Peyer's patch (tissue), 4 donors: ENCODE data around the gene FUT8. TPM values are rescaled to one million over a fixed set of nuclear protein-coding genes. Genes with fewer than 3 reads are reported as not detected.

ENCODE experiments used
- DNase-seq, 3 donors: peaks; one replicate each; pipeline ENCODE4 v3.0.0-alpha.2; 2017 to 2019
- H3K27ac ChIP-seq, 4 donors: fragments of 200-600 bp; sonication (generic); one replicate each; pipeline ENCODE4 v1.5.1; 2016 to 2019
- H3K27me3 ChIP-seq, 2 donors: fragments of 200-600 bp; sonication (generic); one replicate each; pipeline ENCODE4 v1.5.1; 2019
- H3K36me3 ChIP-seq, 3 donors: fragments of 200-600 bp; sonication (generic); one replicate each; pipeline ENCODE4 v1.5.1; 2016 to 2019
- H3K4me1 ChIP-seq, 4 donors: fragments of 200-600 bp; sonication (generic); one replicate each; pipeline ENCODE4 v1.5.1; 2016 to 2019
- H3K4me3 ChIP-seq, 4 donors: fragments of 200-600 bp; sonication (generic); 1 replicate in 3 of 4; 2 replicates in 1 of 4; pipeline ENCODE4 v1.5.1; 2016 to 2019; ENCODE audit warnings: mild to moderate bottlenecking in 1 of 4
- H3K9me3 ChIP-seq, 4 donors: fragments of 200-600 bp; sonication (generic); one replicate each; pipeline ENCODE4 v1.5.1; 2016 to 2019; ENCODE audit warnings: mild to moderate bottlenecking in 1 of 4
- CTCF ChIP-seq, 6 experiments: fragments of 450-650 bp in 4 of 6; fragments of 200-600 bp in 2 of 6; sonication (generic) in 1 of 6; IDR thresholded peaks; one replicate each; pipeline ENCODE4 v1.5.1; 2017 to 2019; ENCODE audit warnings: antibody characterized with exemption in 6 of 6, mild to moderate bottlenecking in 3 of 6, moderate library complexity in 1 of 6
- POLR2A ChIP-seq, 2 donors: fragments of 450-650 bp; IDR thresholded peaks; one replicate each; pipeline ENCODE4 v1.5.1; 2017; ENCODE audit warnings: antibody characterized with exemption in 2 of 2, mild to moderate bottlenecking in 2 of 2, moderate library complexity in 2 of 2
- total RNA-seq, 4 donors: library from RNA; depleted of rRNA; stranded (reverse); fragments of >200 nt; gene quantifications; one replicate each; pipeline ENCODE4 v1.1.0, GENCODE V29; 2016

The FUT8 gene
- total RNA-seq, 4 donors from 2014 or later = 46.4 to 126 (median 55.9) TPM

GRCh38 chr14:65485516-65485915 is 73.0 kb downstream of the FUT8 start:
- no peaks in the 10 kb centered on the region for H3K27me3 ChIP-seq
- no peak overlapping the region for H3K27ac ChIP-seq
- H3K4me1 ChIP-seq = no peaks in the 10 kb centered on the region
- no peaks in the 10 kb centered on the region for H3K9me3 ChIP-seq
- H3K36me3 ChIP-seq = no peaks in the 10 kb centered on the region
- no peak for TF ChIP-seq POLR2A (IDR thresholded peaks at IDR 0.05)
- no peak for TF ChIP-seq CTCF (IDR thresholded peaks at IDR 0.05)
- no peak for DNase-seq
- H3K4me3 ChIP-seq = no peak overlapping the region

- no peak for DNase-seq
- H3K4me3 ChIP-seq = no peak overlapping the region
- H3K27me3 ChIP-seq = no peaks in the 10 kb centered on the region
- H3K27ac ChIP-seq = no peak overlapping the region
- no peaks in the 10 kb centered on the region for H3K36me3 ChIP-seq
- H3K4me1 ChIP-seq = no peaks in the 10 kb centered on the region
- H3K9me3 ChIP-seq = no peaks in the 10 kb centered on the region
- no peak for TF ChIP-seq POLR2A (IDR thresholded peaks at IDR 0.05)
- no peak for TF ChIP-seq CTCF (IDR thresholded peaks at IDR 0.05)
Observed at GRCh38 chr14:65486863-65487262, 74.3 kb downstream of the FUT8 start.

GRCh38 chr14:65487783-65488494 is 75.4 kb downstream of the FUT8 start:
- H3K36me3 ChIP-seq = no peaks in the 10 kb centered on the region
- no peak overlapping the region for H3K4me3 ChIP-seq
- no peaks in the 10 kb centered on the region for H3K27me3 ChIP-seq
- TF ChIP-seq CTCF (IDR thresholded peaks at IDR 0.05) (no peak), POLR2A (IDR thresholded peaks at IDR 0.05) (no peak)
- H3K9me3 ChIP-seq = no peaks in the 10 kb centered on the region
- no peak overlapping the region for H3K27ac ChIP-seq
- H3K4me1 ChIP-seq = no peaks in the 10 kb centered on the region
- DNase-seq = no peak

GRCh38 chr14:65491274-65491673 is 78.7 kb downstream of the FUT8 start:
- Histone ChIP-seq H3K36me3 (no peaks in the 10 kb centered on the region), H3K27ac (no peak overlapping the region), H3K9me3 (no peaks in the 10 kb centered on the region), H3K27me3 (no peaks in the 10 kb centered on the region), H3K4me1 (no peaks in the 10 kb centered on the region), H3K4me3 (no peak overlapping the region)
- DNase-seq = no peak
- TF ChIP-seq POLR2A (IDR thresholded peaks at IDR 0.05) = no peak
- TF ChIP-seq CTCF (IDR thresholded peaks at IDR 0.05) = no peak

- Histone ChIP-seq H3K9me3 (no peaks in the 10 kb centered on the region), H3K36me3 (no peaks in the 10 kb centered on the region), H3K27me3 (no peaks in the 10 kb centered on the region), H3K4me1 (no peaks in the 10 kb centered on the region), H3K27ac (no peak overlapping the region), H3K4me3 (no peak overlapping the region)
- TF ChIP-seq POLR2A (IDR thresholded peaks at IDR 0.05) = no peak
- TF ChIP-seq CTCF (IDR thresholded peaks at IDR 0.05) = no peak
- DNase-seq = no peak
Observed at GRCh38 chr14:65492266-65492665, 79.7 kb downstream of the FUT8 start.

- TF ChIP-seq CTCF (IDR thresholded peaks at IDR 0.05) (no peak), POLR2A (IDR thresholded peaks at IDR 0.05) (no peak)
- no peak overlapping the region for H3K4me3 ChIP-seq
- no peaks in the 10 kb centered on the region for H3K27me3 ChIP-seq
- H3K4me1 ChIP-seq = no peaks in the 10 kb centered on the region
- no peaks in the 10 kb centered on the region for H3K9me3 ChIP-seq
- DNase-seq = no peak
- no peak overlapping the region for H3K27ac ChIP-seq
- no peaks in the 10 kb centered on the region for H3K36me3 ChIP-seq
Observed at GRCh38 chr14:65495196-65495595, 82.7 kb downstream of the FUT8 start.
